DMS53 (cell line): ENCODE measurements around the gene ADIRF.
"Not testable (repeated sequence)": the region's sequence is repeated elsewhere in the genome, so short reads cannot be mapped to it uniquely, and the experiment has no call there.

Experiments used
- DNase-seq: peaks from one replicate; lab custom pipeline; 2025; lab: John Stamatoyannopoulos, UW

ADIRF gene

GRCh38 chr10:86968271-86968993, at the start of gene ADIRF:
Gene ADIRF, plus strand, starts transcription at chr10:86968482. Its CDS starts 63 bp downstream, at chr10:86968545.
- peak; percentile 63 for DNase-seq

DNA sequence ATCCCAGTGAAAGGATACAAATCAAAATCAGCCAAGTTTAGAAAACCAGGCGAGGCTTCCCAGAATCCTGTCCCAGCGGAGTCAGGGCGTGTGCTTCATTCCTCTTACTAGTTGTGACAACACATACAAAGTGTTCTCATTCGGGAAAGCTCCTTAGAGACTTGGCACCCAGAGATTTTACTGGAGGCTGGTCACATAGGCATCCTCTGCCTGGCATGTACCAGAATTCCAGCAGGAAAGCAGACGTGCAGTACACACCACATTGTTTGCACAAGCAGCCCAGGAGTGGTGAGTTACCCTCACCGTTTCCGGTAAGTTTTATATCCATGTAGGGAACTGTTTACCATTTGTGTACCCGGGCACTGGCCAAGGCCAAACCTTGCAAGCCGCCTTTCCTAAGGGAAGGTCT, 45.7 kb upstream of the ADIRF start:
- DNase-seq, result peak; percentile 32

- no peak for DNase-seq
Measured at GRCh38 chr10:86929468-86930380, 38.6 kb upstream of the ADIRF start.

DNA sequence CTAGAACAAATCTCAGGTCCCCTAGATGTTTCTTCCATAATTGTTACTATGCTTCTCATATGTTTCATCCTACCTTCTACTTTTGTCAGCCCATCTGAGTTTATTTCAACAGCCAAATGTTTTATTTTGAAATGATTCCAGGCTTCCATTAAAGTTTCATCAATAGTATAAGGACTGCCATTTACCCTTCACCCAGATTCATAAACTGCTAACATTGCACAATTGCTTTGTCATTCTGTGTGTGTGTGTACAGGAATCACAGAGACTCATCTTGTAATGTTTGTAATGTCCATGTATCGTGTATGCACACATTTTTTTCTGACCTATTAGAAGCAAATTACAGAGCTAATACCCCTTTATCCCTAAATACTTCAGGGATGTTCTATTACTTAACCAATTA, 36.4 kb upstream of the ADIRF start:
- no peak for DNase-seq

- no peak for DNase-seq
Measured at GRCh38 chr10:86932674-86933073, 35.6 kb upstream of the ADIRF start.

GRCh38 chr10:86934162-86934711, 34.0 kb upstream of the ADIRF start:
- DNase-seq, result not testable (repeated sequence)

GRCh38 chr10:86936661-86937501, 31.4 kb upstream of the ADIRF start:
- peak; percentile 65 for DNase-seq

GRCh38 chr10:86937502-86938154, 30.7 kb upstream of the ADIRF start:
- no peak for DNase-seq

DNA sequence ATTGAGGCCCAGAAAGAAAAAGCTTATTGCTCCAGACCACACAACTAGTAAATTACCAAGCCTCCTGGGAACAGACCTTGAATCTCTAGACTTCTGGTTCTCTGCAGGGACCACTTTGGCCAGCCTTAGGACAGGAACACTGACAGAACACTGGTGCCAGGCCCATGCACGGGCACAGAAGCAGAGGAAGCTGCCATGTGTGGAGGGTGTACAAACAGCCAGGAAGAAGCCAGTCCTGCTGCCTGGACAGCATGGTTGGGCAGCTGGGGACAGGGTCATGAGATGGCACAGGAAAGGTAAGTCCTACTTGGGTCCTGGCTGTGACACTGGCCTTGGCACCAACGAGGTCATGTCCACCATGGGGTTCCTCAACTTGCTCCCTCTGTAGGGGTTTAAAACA, 30.0 kb upstream of the ADIRF start:
- DNase-seq, result no peak

DNA sequence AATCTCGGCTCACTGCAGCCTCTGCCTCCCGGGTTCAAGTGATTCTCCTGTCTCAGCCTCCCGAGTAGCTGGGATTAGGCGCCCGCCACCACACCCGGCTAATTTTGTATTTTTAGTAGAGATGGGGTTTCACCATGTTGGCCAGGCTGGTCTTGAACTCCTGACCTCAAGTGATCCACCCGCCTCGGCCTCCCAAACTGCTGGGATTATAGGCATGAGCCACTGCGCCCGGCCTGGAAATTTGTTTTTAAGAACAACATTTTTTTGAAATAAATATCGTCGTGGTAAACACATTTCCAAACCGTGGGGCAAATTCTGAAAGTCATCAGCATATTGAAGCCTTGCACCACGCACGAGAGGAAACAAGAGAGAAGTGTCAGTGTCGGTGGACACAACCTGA, 28.2 kb upstream of the ADIRF start:
- not testable (repeated sequence) for DNase-seq

GRCh38 chr10:86940677-86941076, 27.6 kb upstream of the ADIRF start:
- DNase-seq, result no peak

GRCh38 chr10:86941426-86941825, 26.9 kb upstream of the ADIRF start:
- DNase-seq, result no peak

GRCh38 chr10:86941991-86942421, 26.3 kb upstream of the ADIRF start:
- DNase-seq, result peak; percentile 56

DNA sequence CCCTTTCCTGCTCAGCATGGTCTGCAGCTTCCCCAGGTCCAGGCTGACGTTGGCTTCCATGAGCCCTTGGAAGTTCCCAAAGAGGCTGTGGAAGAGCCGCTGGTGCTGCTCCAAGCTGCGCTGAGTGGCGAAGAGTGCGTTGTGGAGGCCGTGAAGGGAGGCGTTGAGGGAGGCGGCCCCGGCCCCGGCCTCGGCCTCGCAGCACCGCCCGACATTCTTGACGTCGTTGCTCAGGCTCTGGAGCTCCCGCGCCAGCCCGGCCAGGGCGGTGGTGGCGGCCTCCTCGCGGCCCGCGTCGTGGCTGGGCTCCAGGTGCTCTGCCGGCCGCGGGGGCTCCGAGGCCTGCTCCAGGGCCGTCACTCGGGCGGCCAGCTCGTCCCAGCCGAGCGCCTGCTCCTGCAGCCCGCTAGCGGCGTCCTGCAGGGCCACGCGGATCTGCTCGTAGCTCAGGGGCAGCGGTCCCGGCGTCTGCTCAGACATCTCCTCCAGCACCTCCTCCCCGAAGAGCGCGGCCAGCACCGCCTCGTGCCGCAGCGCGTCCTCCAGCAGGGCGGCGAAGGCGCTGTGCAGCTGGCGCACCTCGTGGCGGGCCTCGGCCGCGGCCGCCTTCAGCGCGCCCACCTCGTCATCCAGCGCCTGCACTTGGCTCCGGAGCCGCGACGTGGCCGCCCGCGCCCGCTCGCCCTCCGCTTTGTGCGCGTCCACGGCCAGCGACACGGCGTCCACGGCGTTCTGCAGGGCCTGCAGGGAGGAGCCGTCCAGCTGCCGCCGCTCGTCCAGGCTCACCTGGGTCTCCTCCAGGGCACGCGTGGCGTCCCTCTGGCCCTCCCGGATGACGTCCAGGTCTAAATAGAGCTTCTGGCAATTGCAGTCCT, 25.6 kb upstream of the ADIRF start:
- DNase-seq, result peak; percentile 56

DNA sequence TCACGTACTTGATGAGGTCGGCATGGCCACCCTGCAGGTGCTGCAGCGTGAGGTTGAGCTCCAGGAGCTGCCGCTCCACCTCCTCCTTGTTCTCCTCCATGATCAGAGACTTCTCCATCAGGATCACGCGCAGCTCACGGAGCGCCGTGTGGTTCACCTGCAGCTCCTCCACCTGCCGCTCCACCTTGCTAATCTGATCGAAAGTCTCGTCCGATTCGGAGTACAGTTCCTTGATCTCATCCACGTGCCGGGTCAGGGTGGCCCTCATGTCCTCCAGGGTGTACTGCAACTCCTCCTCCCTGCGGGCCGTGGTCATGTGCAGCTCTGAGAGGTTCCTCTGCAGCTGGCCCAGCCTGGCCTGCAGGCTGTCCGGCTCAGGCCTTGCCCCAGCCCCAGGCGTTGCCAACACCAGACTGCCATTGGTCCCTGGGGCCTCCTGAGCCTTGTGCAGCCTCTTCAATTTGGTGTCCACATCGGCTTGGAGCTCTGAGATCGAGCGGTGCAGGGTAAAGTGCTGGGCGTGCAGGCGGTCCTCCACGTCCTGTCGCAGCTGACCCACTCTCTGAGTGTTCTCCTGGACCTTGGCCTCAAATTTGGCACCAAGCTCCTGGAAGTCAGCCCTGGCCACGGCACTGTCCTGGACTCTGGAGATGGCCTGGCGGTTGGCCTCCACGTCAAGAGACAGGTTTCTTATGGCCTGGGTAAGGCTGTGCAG, 24.8 kb upstream of the ADIRF start:
- no peak for DNase-seq

GRCh38 chr10:86944031-86944419, 24.3 kb upstream of the ADIRF start:
- DNase-seq, result no peak

DNA sequence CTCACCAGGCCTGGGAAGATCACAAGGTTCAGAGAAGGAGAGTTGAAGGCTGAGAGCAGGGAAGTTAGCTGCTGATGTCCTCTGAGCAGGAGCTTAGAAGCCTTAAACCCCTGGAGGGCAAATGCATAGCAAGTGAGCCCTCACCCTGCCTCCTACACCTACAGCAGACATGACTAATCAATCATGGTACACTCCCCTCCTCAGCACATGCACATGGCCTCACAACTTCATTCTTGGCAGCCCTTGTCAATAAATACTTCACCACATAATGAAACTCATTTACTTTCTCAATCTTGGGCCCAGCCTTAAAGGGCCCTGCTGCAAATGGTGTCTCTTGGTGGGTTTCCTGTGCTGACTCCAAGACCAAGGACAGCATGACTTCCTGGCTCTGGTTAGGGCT, 23.8 kb upstream of the ADIRF start:
- no peak for DNase-seq

- no peak for DNase-seq
Measured at GRCh38 chr10:86944907-86945306, 23.4 kb upstream of the ADIRF start.

GRCh38 chr10:86945361-86946212, 22.7 kb upstream of the ADIRF start:
- peak; percentile 35 for DNase-seq
